B cell (primary cell): ENCODE results near the gene SLC39A1. TPM values are rescaled to one million over a fixed set of nuclear protein-coding genes. Genes with fewer than 3 reads are reported as not detected.
"Not testable (repeated sequence)": the region's sequence is repeated elsewhere in the genome, so short reads cannot be mapped to it uniquely, and the experiment has no call there.

Source experiments
- ATAC-seq: fragments of 200-7000 bp; cut with Tn5 transposase; one replicate; pipeline ENCODE4 v1.10.0; 2021; ENCODE audit warnings: low read depth, mild to moderate bottlenecking, moderate number of reproducible peaks, moderate library complexity
- CTCF ChIA-PET: fragments of 350-600 bp; sonication (Branson Sonifier 250); formaldehyde crosslinking; loops from one replicate; lab custom pipeline; 2021; ENCODE audit warnings: antibody characterized with exemption, inconsistent platforms; lab: Charles Lee
- POLR2A ChIA-PET: fragments of 350-600 bp; sonication (Branson Sonifier 250); formaldehyde crosslinking; loops from one replicate; lab custom pipeline; 2021; ENCODE audit warnings: antibody characterized with exemption; lab: Charles Lee
- DNase-seq: peaks from one replicate; pipeline ENCODE4 v3.0.0; 2013
- H2AFZ ChIP-seq: 2 replicates; pipeline ENCODE4 v1.6.1; 2012; ENCODE audit warnings: mild to moderate bottlenecking, low read depth, low read length; ENCODE audit not compliant: insufficient read depth, poor library complexity, severe bottlenecking
- H3K27ac ChIP-seq, 2 donors: 1 replicate in 1 of 2; 2 replicates in 1 of 2; pipeline ENCODE4 v1.5.1; 2012 to 2013; ENCODE audit warnings: low read length in 2 of 2, mild to moderate bottlenecking in 2 of 2, moderate library complexity in 1 of 2
- H3K27me3 ChIP-seq, 4 experiments: fragments of 200-600 bp in 1 of 4; sonication (generic) in 1 of 4; replicated peaks in 1 of 4; 1 replicate in 2 of 4; 2 replicates in 2 of 4; pipeline versions ENCODE4 v1.6.1 to v1.7.0; 2013 to 2016; ENCODE audit warnings: low read length in 3 of 4, mild to moderate bottlenecking in 2 of 4, mixed read lengths in 1 of 4, moderate library complexity in 1 of 4; ENCODE audit not compliant: insufficient read depth in 4 of 4, control insufficient read depth in 3 of 4; ENCODE audit errors: control extremely low read depth in 1 of 4
- H3K36me3 ChIP-seq, 2 experiments: replicated peaks in 1 of 2; 1 replicate in 1 of 2; 2 replicates in 1 of 2; pipeline versions ENCODE4 v1.6.1 to v1.7.1; 2013; ENCODE audit warnings: low read length in 1 of 2; ENCODE audit not compliant: insufficient read depth in 2 of 2, control insufficient read depth in 1 of 2; ENCODE audit errors: control extremely low read depth in 1 of 2, extremely low read depth in 1 of 2
- H3K4me1 ChIP-seq, 2 donors: fragments of 200-600 bp in 1 of 2; sonication (generic) in 1 of 2; 1 replicate in 1 of 2; 2 replicates in 1 of 2; pipeline versions ENCODE4 v1.5.1 to v1.6.1; 2013 to 2017; ENCODE audit warnings: low read length in 2 of 2; ENCODE audit not compliant: control insufficient read depth in 2 of 2, insufficient read depth in 2 of 2
- H3K4me2 ChIP-seq: replicated peaks from 2 replicates; pipeline ENCODE3; 2012; ENCODE audit warnings: mild to moderate bottlenecking, low read depth, low read length; ENCODE audit not compliant: poor library complexity, severe bottlenecking
- H3K4me3 ChIP-seq, 5 experiments: fragments of 200-600 bp in 1 of 5; sonication (generic) in 1 of 5; 1 replicate in 3 of 5; 2 replicates in 2 of 5; pipeline versions ENCODE4 v1.5.1 to v1.7.0; 2011 to 2016; ENCODE audit warnings: low read length in 4 of 5, mild to moderate bottlenecking in 4 of 5, low read depth in 2 of 5, control low read depth in 1 of 5, moderate library complexity in 1 of 5; ENCODE audit not compliant: insufficient read depth in 1 of 5; ENCODE audit errors: control extremely low read depth in 1 of 5, extremely low read depth in 1 of 5
- H3K79me2 ChIP-seq: fragments of 200-600 bp; sonication (generic); one replicate; pipeline ENCODE4 v1.6.0; 2016; ENCODE audit warnings: low read length; ENCODE audit not compliant: control insufficient read depth, insufficient read depth
- H3K9ac ChIP-seq: fragments of 200-600 bp; sonication (generic); 2 replicates; pipeline ENCODE4 v1.6.1; 2017; ENCODE audit warnings: mild to moderate bottlenecking, low read length, moderate library complexity
- H3K9me3 ChIP-seq, 3 donors: one replicate each; pipeline versions ENCODE4 v1.6.1 to v1.7.1; 2013; ENCODE audit warnings: low read length in 2 of 3; ENCODE audit not compliant: control insufficient read depth in 2 of 3, insufficient read depth in 1 of 3; ENCODE audit errors: control extremely low read depth in 1 of 3
- H4K20me1 ChIP-seq: 2 replicates; pipeline ENCODE4 v1.6.0; 2012; ENCODE audit warnings: mild to moderate bottlenecking, low read length; ENCODE audit not compliant: insufficient read depth, control insufficient read depth, poor library complexity, severe bottlenecking
- H3K27ac Mint-ChIP-seq: one replicate; pipeline ENCODE4 v1.8.0; 2021; ENCODE audit warnings: mixed read lengths
- H3K27me3 Mint-ChIP-seq: one replicate; pipeline ENCODE4 v1.8.0; 2021; ENCODE audit warnings: mixed read lengths
- H3K4me1 Mint-ChIP-seq: one replicate; pipeline ENCODE4 v1.8.0; 2021; ENCODE audit warnings: mixed read lengths
- H3K4me3 Mint-ChIP-seq: one replicate; pipeline ENCODE4 v1.8.0; 2021; ENCODE audit warnings: mixed read lengths
- H3K9me3 Mint-ChIP-seq: one replicate; pipeline ENCODE4 v1.8.0; 2022; ENCODE audit warnings: mixed read lengths; ENCODE audit not compliant: insufficient read depth
- EZH2 ChIP-seq: IDR thresholded peaks from 2 replicates; pipeline ENCODE4 v1.6.1; 2012; ENCODE audit warnings: borderline replicate concordance, low read depth, mild to moderate bottlenecking, moderate library complexity, low read length; ENCODE audit not compliant: insufficient read depth, poor library complexity, severe bottlenecking
- WGBS: methylation state at CpG from one replicate; pipeline ENCODE4 v1.1.5; 2013; ENCODE audit warnings: missing lambda C conversion rate; ENCODE audit not compliant: insufficient coverage; 5-methylcytosine and 5-hydroxymethylcytosine counted together
- intact Hi-C: fragments of 100-400 bp; cut with micrococcal nuclease; formaldehyde crosslinking; loops from one replicate; pipeline ENCODE4 v1.10.0; 2022
- polyA plus RNA-seq: library from polyadenylated mRNA; depleted of rRNA; stranded (reverse); fragments of >200 nt; gene quantifications from 2 replicates; pipeline ENCODE4 v1.2.3, GENCODE V29; 2012
- total RNA-seq, 2 donors: library from RNA; stranded (reverse); fragments of 120-200 nt in 1 of 2; gene quantifications; 1 replicate in 1 of 2; 2 replicates in 1 of 2; pipeline versions ENCODE4 v1.2.3 to v1.2.4, GENCODE V29; 2013 to 2022
- TF ChIP-seq, protein P1 (sequence below): fragments of 200-600 bp; IDR thresholded peaks from one replicate; pipeline ENCODE4 v1.8.0; 2022; ENCODE audit warnings: antibody characterized with exemption, mild to moderate bottlenecking

The SLC39A1 gene
- total and polyA plus RNA-seq, 2 donors (not counting 1 experiment from before 2014, with no cell fraction given): 19.3 to 28.1 TPM

DNA sequence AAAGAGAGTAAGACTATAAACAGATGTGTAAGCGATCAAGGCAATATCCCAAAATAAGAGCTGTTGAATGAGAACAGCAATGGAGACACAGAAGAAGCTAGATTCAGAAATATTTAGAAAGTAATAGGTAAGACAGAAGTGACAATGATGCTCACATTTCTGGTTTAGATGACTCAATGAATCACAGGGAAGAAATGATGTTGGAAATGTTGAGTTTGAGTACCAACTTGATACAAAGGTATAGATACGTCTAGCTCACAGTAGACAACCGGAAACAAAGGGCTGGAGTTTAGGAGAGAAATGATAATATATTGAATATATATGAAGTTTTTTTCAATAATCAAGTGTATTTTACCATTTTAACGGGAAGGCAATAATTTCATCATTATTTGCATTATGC lies 47.0 kb downstream of the SLC39A1 start:
- H3K79me2 ChIP-seq: peaks cover 100% of the 10 kb centered on the region
- peaks cover 0 to 28% of the 10 kb centered on the region in 2 experiments for H3K36me3 ChIP-seq
- WGBS: no CpG with 5 or more reads among the region's 4 CpGs
- POLR2A ChIA-PET: no interaction called here
- H3K9ac ChIP-seq: no peak overlapping the region
- H3K4me1 ChIP-seq: peaks cover 20 to 24% of the 10 kb centered on the region in 2 donors
- no peaks in the 10 kb centered on the region for H3K27me3 Mint-ChIP-seq
- H2AFZ ChIP-seq: no peak overlapping the region
- H3K4me3 Mint-ChIP-seq: no peak overlapping the region
- DNase-seq (no peak), ATAC-seq (no peak)
- H3K4me3 ChIP-seq: no peak overlapping the region
- H3K9me3 ChIP-seq: no peaks in the 10 kb centered on the region
- H4K20me1 ChIP-seq: peaks cover 77% of the 10 kb centered on the region
- no peak for TF ChIP-seq EZH2
- TF ChIP-seq, protein P1, sequence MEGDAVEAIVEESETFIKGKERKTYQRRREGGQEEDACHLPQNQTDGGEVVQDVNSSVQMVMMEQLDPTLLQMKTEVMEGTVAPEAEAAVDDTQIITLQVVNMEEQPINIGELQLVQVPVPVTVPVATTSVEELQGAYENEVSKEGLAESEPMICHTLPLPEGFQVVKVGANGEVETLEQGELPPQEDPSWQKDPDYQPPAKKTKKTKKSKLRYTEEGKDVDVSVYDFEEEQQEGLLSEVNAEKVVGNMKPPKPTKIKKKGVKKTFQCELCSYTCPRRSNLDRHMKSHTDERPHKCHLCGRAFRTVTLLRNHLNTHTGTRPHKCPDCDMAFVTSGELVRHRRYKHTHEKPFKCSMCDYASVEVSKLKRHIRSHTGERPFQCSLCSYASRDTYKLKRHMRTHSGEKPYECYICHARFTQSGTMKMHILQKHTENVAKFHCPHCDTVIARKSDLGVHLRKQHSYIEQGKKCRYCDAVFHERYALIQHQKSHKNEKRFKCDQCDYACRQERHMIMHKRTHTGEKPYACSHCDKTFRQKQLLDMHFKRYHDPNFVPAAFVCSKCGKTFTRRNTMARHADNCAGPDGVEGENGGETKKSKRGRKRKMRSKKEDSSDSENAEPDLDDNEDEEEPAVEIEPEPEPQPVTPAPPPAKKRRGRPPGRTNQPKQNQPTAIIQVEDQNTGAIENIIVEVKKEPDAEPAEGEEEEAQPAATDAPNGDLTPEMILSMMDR: no peak
- H3K27me3 ChIP-seq: no peaks in the 10 kb centered on the region
- intact Hi-C loops: no loop called here
- H3K27ac Mint-ChIP-seq: no peak overlapping the region
- CTCF ChIA-PET: no interaction called here
- no peak overlapping the region for H3K27ac ChIP-seq
- no peak overlapping the region for H3K4me2 ChIP-seq
- H3K9me3 Mint-ChIP-seq: no peaks in the 10 kb centered on the region
- peaks cover 49% of the 10 kb centered on the region for H3K4me1 Mint-ChIP-seq

- intact Hi-C loops: no loop called here
- no peak overlapping the region for H3K4me3 Mint-ChIP-seq
- no peak overlapping the region for H3K27ac ChIP-seq
- no peak overlapping the region for H3K27ac Mint-ChIP-seq
- H3K9me3 ChIP-seq: no peaks in the 10 kb centered on the region
- peaks cover 79% of the 10 kb centered on the region for H4K20me1 ChIP-seq
- H3K27me3 Mint-ChIP-seq: no peaks in the 10 kb centered on the region
- H3K4me1 ChIP-seq: no peaks in the 10 kb centered on the region
- H3K27me3 ChIP-seq: no peaks in the 10 kb centered on the region
- no peak overlapping the region for H2AFZ ChIP-seq
- H3K4me2 ChIP-seq: no peak overlapping the region
- H3K9me3 Mint-ChIP-seq: no peaks in the 10 kb centered on the region
- no peak for TF ChIP-seq EZH2
- TF ChIP-seq, protein P1: no peak
- ChIA-PET POLR2A (no interaction called here), CTCF (interaction anchor here (1.5 kb wide), 1 partner anchor 75 kb away, joined by 3 read pairs; no protein-coding TSS in a partner anchor)
- peaks cover 18% of the 10 kb centered on the region for H3K4me1 Mint-ChIP-seq
- peaks cover 100% of the 10 kb centered on the region for H3K79me2 ChIP-seq
- no peak overlapping the region for H3K9ac ChIP-seq
- no peak overlapping the region for H3K4me3 ChIP-seq
- DNase-seq (no peak), ATAC-seq (no peak)
- H3K36me3 ChIP-seq: peaks cover 0 to 22% of the 10 kb centered on the region in 2 experiments
- WGBS: no CpG with 5 or more reads among the region's 2 CpGs
Measured at GRCh38 chr1:153912349-153912748, 51.0 kb downstream of the SLC39A1 start.

DNA sequence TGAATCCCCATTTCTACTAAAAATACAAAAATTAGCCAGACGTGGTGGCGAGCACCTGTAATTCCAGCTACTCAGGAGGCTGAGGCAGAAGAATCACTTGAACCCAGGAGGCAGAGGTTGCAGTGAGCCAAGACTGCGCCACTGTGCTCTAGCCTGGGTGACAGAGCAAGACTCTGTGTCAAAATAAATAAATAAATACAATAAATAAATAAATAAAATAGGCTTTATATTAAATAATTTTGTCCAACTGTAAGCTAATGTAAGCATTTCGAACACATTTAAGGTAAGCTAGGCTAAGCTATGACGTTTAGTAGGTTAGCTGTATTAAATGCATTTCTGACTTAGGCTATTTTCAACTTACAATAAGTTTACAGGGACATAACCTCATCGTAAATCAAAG lies 52.8 kb downstream of the SLC39A1 start:
- POLR2A ChIA-PET, H3K27ac Mint-ChIP-seq, H3K9me3 Mint-ChIP-seq, DNase-seq, H3K27me3 Mint-ChIP-seq, H3K4me1 ChIP-seq, H2AFZ ChIP-seq, H3K4me3 ChIP-seq, H3K4me2 ChIP-seq, H3K27ac ChIP-seq, H3K9ac ChIP-seq, H3K9me3 ChIP-seq, intact Hi-C loops, ATAC-seq, H3K4me3 Mint-ChIP-seq, H3K27me3 ChIP-seq: not testable (repeated sequence)
- peaks cover 2 to 20% of the 10 kb centered on the region in 2 experiments for H3K36me3 ChIP-seq
- H3K4me1 Mint-ChIP-seq: peaks cover 14% of the 10 kb centered on the region
- H3K79me2 ChIP-seq: peaks cover 100% of the 10 kb centered on the region
- peaks cover 89% of the 10 kb centered on the region for H4K20me1 ChIP-seq
- 95% methylated on average over 2 of the region's 6 CpGs for WGBS
- CTCF ChIA-PET: interaction anchor here (0.7 to 1.5 kb wide), 2 partner anchors 29 to 77 kb away, joined by 3 read pairs; no protein-coding TSS in a partner anchor
